ENCODE results near the gene C3.

GRCh38 chr19:6753178-6754031, 33.0 kb upstream of the C3 start:
- TF ChIP-seq GATA2 (IDR thresholded peaks at IDR 0.05; ENCODE audit: low read depth, low read length) (no peak), GATA3 (IDR thresholded peaks at IDR 0.05; ENCODE audit: low read depth, low read length) (no peak)

Data from SH-SY5Y (cell line).